Measurements from ENCODE around the gene GYPA. TPM values are rescaled to one million over a fixed set of nuclear protein-coding genes. Genes with fewer than 3 reads are reported as not detected.

Gene GYPA
- total RNA-seq, 2 donors from 2014 or later: not detected

DNA sequence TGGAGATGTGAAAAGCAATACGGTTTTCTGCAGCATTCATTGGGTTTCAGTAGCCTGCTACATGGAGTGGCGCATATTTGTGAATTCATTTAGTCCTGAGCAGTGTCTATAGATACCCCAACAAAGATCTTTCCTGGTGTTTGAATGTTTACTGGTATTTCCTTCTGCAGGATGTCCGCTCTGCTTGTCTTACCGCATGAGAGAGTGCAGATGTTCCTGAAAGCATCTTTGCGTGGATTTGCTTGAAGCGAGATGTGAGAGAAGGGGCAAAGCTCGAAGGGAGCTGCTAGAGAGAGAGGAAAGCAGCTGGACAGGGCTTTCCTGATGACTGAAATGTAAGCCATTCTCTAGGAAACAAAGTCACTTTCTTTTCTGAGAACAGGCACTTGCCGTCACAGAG is 40.9 kb upstream of the GYPA start:
- H3K4me3 ChIP-seq: no peak overlapping the region
- H3K27me3 ChIP-seq (replicated peaks; ENCODE audit: insufficient read depth): no peaks in the 10 kb centered on the region
- no peak overlapping the region for H3K27ac ChIP-seq
- DNase-seq (ENCODE audit: low spot score): no peak
- TF ChIP-seq CTCF (IDR thresholded peaks at IDR 0.05): no peak
- TF ChIP-seq POLR2A (IDR thresholded peaks at IDR 0.05): no peak
- TF ChIP-seq POLR2AphosphoS5 (IDR thresholded peaks at IDR 0.05): no peak
- H3K36me3 ChIP-seq: no peaks in the 10 kb centered on the region
- no peaks in the 10 kb centered on the region for H3K4me1 ChIP-seq (replicated peaks)
- WGBS: 77% methylated on average over 8 of the region's 8 CpGs
- intact Hi-C loops (cut with DNase I): no loop called here
- H3K9me3 ChIP-seq: no peaks in the 10 kb centered on the region

DNA sequence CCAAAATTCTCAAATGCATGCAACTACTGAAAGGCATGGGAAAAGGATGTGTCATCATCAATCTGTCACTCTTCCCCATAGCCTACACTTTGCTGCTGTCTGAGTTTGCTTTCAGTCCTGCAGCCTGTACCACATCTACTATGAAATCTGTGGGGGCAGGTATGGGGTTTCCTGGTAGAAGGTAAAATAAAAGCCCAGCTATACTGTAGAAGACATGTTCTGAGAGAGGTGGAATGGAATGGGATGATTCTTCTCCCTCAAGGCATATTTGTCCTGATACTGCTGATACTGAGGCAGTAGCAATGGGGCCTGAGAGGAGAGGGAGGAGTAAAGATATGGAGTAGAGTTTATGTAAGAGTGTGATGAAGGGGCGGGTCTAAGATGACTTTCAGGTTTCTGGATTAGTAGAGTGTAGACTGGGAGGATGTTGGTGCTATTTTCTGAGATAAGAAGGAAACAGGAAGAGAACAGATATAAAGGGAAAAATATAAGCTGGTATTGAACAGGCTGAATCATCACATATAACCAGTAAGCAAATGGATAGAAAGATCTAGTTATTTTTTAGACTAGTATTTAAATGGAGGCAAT is 38.7 kb upstream of the GYPA start:
- intact Hi-C loops (cut with DNase I): loop anchor here (5.0 to 10.0 kb wide), 2 partner anchors 608 to 1436 kb away; partner anchors contain the start of gene MMAA
- no peak overlapping the region for H3K27ac ChIP-seq
- H3K36me3 ChIP-seq: no peaks in the 10 kb centered on the region
- H3K9me3 ChIP-seq: no peaks in the 10 kb centered on the region
- no peaks in the 10 kb centered on the region for H3K4me1 ChIP-seq (replicated peaks)
- H3K4me3 ChIP-seq: no peak overlapping the region
- H3K27me3 ChIP-seq (replicated peaks; ENCODE audit: insufficient read depth): no peaks in the 10 kb centered on the region
- TF ChIP-seq CTCF (IDR thresholded peaks at IDR 0.05) (no peak), POLR2AphosphoS5 (IDR thresholded peaks at IDR 0.05) (no peak)
- DNase-seq (ENCODE audit: low spot score): no peak
- 89% methylated on average over 1 of the region's 1 CpG for WGBS

GRCh38 chr4:144178414-144178813 is 37.9 kb upstream of the GYPA start:
- no peaks in the 10 kb centered on the region for H3K4me1 ChIP-seq (replicated peaks)
- no peaks in the 10 kb centered on the region for H3K9me3 ChIP-seq
- no peak for TF ChIP-seq POLR2AphosphoS5 (IDR thresholded peaks at IDR 0.05)
- TF ChIP-seq CTCF (IDR thresholded peaks at IDR 0.05): no peak
- TF ChIP-seq POLR2A (IDR thresholded peaks at IDR 0.05): no peak
- no peak overlapping the region for H3K4me3 ChIP-seq
- no peak for DNase-seq (ENCODE audit: low spot score)
- intact Hi-C loops (cut with DNase I): loop anchor here (5.0 to 10.0 kb wide), 2 partner anchors 609 to 1436 kb away; partner anchors contain the start of gene MMAA
- H3K27ac ChIP-seq: no peak overlapping the region
- H3K27me3 ChIP-seq (replicated peaks; ENCODE audit: insufficient read depth): no peaks in the 10 kb centered on the region
- no peaks in the 10 kb centered on the region for H3K36me3 ChIP-seq
- WGBS: 34% methylated on average over 2 of the region's 2 CpGs

DNA sequence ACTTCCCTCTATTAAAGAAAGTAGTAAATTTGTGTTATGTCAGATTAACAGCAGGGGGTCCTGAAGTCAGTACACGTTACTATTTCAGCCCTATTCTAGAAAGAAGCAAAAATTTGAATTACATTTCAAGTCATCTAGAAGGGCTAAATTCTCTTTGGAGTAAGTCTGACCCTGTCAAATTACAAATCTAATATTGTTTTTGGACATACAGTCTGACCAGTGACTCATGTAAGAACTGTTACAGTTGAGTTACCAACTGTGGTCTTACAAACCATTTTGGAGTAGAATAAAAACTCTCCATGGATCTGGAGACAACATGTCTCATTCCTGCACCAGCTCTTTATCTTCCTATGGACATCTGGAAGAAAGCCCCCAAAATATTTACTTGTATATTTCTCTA is 36.0 kb upstream of the GYPA start:
- Histone ChIP-seq H3K4me3 (no peak overlapping the region), H3K36me3 (no peaks in the 10 kb centered on the region), H3K9me3 (no peaks in the 10 kb centered on the region), H3K4me1 (replicated peaks) (no peaks in the 10 kb centered on the region), H3K27ac (no peak overlapping the region), H3K27me3 (replicated peaks; ENCODE audit: insufficient read depth) (no peaks in the 10 kb centered on the region)
- TF ChIP-seq POLR2AphosphoS5 (IDR thresholded peaks at IDR 0.05): no peak
- TF ChIP-seq POLR2A (IDR thresholded peaks at IDR 0.05): no peak
- no peak for TF ChIP-seq CTCF (IDR thresholded peaks at IDR 0.05)
- intact Hi-C loops (cut with DNase I): loop anchor here (5.0 to 10.0 kb wide), 2 partner anchors 611 to 1438 kb away; partner anchors contain the start of gene MMAA
- WGBS: 50% methylated on average over 1 of the region's 1 CpG
- DNase-seq (ENCODE audit: low spot score): no peak

- Histone ChIP-seq H3K27me3 (replicated peaks; ENCODE audit: insufficient read depth) (no peaks in the 10 kb centered on the region), H3K36me3 (no peaks in the 10 kb centered on the region), H3K9me3 (no peaks in the 10 kb centered on the region), H3K27ac (no peak overlapping the region), H3K4me3 (no peak overlapping the region), H3K4me1 (replicated peaks) (no peaks in the 10 kb centered on the region)
- under 1% methylated on average over 5 of the region's 5 CpGs for WGBS
- no peak for TF ChIP-seq POLR2A (IDR thresholded peaks at IDR 0.05)
- peak in 3 of 4 experiments; percentile 36 to 54 (median 54) for TF ChIP-seq CTCF (IDR thresholded peaks at IDR 0.05)
- intact Hi-C loops (cut with DNase I): loop anchor here (5.0 to 10.0 kb wide), 3 partner anchors 613 to 1440 kb away; partner anchors contain the start of gene MMAA
- peak; percentile 13 for DNase-seq (ENCODE audit: low spot score)
Observed at GRCh38 chr4:144174401-144175067, 34.0 kb upstream of the GYPA start.
